Measurements from ENCODE around the gene PISD. TPM values are rescaled to one million over a fixed set of nuclear protein-coding genes. Genes with fewer than 3 reads are reported as not detected.

Gene PISD
- total RNA-seq, 1 experiment from 2014 or later = 45.9 TPM

DNA sequence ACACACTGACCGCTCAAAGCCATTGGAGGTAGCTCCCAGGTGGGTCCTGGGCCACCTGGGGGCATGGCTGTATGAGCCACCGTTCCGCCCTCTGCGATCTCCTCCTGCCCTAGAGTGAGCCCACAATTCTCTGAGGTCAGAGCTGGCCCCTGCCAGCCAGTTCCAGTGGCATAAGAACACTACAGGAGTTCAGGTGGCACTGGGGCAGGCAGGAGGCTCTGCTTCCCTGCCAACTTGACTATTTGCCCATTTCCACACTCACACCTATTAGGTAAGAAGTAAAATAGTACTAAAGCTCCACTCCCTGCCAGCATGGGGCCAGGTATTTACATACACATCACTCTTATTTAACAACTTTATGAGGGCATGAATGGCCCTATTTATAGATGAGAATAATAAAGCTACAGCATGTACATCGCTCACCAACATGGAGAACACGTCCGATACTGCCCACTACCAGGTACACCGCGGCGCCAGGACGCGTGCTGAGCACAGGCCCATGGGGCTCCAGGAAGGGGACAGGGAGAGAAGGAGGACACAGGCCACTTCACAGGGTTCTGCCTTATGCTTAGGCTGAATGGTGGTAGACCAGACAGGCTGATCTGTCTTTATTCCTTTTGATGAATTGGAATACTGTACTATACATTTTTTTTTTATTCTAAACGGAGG is 26.2 kb downstream of the PISD start:
- intact Hi-C loops (cut with micrococcal nuclease; ENCODE audit: unreplicated experiment) = no loop called here
- no peak for DNase-seq
- no peak overlapping the region for H3K27ac Mint-ChIP-seq (ENCODE audit: unreplicated experiment)
- H3K27me3 Mint-ChIP-seq (ENCODE audit: unreplicated experiment) = no peaks in the 10 kb centered on the region
- peaks cover 37% of the 10 kb centered on the region for H3K4me1 Mint-ChIP-seq (ENCODE audit: low read depth, unreplicated experiment)
- CTCF ChIA-PET = no interaction called here
- H3K9me3 Mint-ChIP-seq (ENCODE audit: low read depth, unreplicated experiment) = no peaks in the 10 kb centered on the region
- no peak overlapping the region for H3K4me3 Mint-ChIP-seq (ENCODE audit: low read depth, unreplicated experiment)
- no TSS peak for BruUV-seq (replicated peaks)
- TF ChIP-seq, protein P1, sequence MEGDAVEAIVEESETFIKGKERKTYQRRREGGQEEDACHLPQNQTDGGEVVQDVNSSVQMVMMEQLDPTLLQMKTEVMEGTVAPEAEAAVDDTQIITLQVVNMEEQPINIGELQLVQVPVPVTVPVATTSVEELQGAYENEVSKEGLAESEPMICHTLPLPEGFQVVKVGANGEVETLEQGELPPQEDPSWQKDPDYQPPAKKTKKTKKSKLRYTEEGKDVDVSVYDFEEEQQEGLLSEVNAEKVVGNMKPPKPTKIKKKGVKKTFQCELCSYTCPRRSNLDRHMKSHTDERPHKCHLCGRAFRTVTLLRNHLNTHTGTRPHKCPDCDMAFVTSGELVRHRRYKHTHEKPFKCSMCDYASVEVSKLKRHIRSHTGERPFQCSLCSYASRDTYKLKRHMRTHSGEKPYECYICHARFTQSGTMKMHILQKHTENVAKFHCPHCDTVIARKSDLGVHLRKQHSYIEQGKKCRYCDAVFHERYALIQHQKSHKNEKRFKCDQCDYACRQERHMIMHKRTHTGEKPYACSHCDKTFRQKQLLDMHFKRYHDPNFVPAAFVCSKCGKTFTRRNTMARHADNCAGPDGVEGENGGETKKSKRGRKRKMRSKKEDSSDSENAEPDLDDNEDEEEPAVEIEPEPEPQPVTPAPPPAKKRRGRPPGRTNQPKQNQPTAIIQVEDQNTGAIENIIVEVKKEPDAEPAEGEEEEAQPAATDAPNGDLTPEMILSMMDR (IDR thresholded peaks at IDR 0.05; ENCODE audit: unreplicated experiment) = no peak
- H3K36me3 Mint-ChIP-seq (ENCODE audit: insufficient read depth, unreplicated experiment) = peaks cover 35% of the 10 kb centered on the region

DNA sequence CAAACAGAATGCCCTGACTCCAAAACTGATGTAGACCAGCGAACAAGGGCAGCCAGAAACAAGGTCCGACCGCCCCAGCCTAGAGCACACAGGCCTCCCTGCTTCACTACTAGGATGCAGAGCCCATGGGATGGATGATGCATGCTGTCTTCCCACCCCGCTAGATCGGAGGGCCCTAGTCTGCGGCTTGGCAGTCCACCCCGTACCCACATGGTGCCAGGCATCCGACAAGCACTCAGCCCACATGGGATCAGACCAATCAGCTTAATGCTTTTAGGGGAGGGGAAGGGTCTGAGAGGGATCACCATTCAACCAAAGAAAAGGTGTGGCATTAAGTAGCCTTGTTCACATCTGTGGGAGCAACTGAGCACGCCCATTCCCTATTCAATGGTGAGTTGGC is 30.6 kb downstream of the PISD start:
- H3K4me3 Mint-ChIP-seq (ENCODE audit: low read depth, unreplicated experiment) = peak overlapping the region; percentile 98
- TF ChIP-seq, protein P1 (IDR thresholded peaks at IDR 0.05; ENCODE audit: unreplicated experiment) = no peak
- intact Hi-C loops (cut with micrococcal nuclease; ENCODE audit: unreplicated experiment) = no loop called here
- H3K4me1 Mint-ChIP-seq (ENCODE audit: low read depth, unreplicated experiment) = peaks cover 49% of the 10 kb centered on the region
- no TSS peak for BruUV-seq (replicated peaks)
- H3K36me3 Mint-ChIP-seq (ENCODE audit: insufficient read depth, unreplicated experiment) = peaks cover 33% of the 10 kb centered on the region
- H3K9me3 Mint-ChIP-seq (ENCODE audit: low read depth, unreplicated experiment) = no peaks in the 10 kb centered on the region
- no peaks in the 10 kb centered on the region for H3K27me3 Mint-ChIP-seq (ENCODE audit: unreplicated experiment)
- H3K27ac Mint-ChIP-seq (ENCODE audit: unreplicated experiment) = no peak overlapping the region
- no peak for DNase-seq
- CTCF ChIA-PET = interaction anchor here (0.7 to 2.3 kb wide), 5 partner anchors 15 to 339 kb away, joined by 4 to 14 read pairs (median 5); partner anchors contain the start of gene PISD

DNA sequence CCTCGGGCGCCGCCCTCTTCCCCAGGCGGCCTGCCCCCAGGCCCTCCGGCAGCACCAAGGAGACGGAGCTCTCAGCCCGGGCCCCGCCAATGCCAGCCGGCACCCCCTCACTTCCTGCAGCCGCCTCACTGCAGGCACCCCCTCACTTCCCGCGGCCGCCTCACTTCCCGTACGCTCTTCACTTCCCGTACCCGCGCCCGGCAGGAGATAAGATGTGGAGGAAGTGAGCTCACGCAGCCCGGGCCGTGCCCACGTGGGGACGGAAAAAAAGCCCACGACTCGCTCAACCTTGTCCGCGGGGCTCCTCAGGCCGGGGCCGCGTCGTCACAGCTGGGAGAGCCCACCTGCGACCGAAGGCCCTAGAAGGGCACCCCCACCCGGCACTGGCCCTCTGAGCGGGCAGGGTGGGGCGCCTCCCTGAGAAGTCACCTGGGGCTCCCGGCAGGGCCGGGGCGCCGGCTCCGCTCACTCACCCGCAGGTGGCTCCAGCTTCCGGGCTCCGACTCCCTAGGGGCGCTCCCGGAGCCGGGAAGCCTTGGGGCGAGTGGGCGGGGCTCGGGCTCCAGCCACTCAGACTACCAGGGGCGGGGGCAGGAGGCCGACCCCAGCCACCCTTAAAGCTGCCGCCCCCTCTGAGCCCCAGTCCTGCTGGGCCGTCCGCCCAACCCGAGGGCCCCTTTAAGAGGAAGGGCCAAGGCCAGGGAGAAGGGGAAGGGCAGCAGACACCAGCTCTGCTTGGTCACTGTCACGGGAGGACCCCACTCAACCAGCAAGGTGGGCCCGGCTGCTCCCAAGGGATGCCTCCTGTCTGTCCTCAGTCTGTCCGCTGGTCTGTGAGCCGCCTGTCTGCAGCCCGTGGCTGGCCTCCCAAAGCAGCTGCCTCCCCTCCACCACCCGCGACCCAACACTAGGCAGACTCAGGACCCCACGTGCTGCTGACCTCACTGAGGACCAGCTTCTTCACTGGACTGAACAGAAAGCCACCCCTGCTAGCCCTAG is 31.4 kb downstream of the PISD start:
- Mint-ChIP-seq H3K27ac (ENCODE audit: unreplicated experiment) (peak overlapping the region; percentile 82), H3K27me3 (ENCODE audit: unreplicated experiment) (no peaks in the 10 kb centered on the region), H3K9me3 (ENCODE audit: low read depth, unreplicated experiment) (no peaks in the 10 kb centered on the region), H3K36me3 (ENCODE audit: insufficient read depth, unreplicated experiment) (peaks cover 40% of the 10 kb centered on the region), H3K4me1 (ENCODE audit: low read depth, unreplicated experiment) (peaks cover 43% of the 10 kb centered on the region), H3K4me3 (ENCODE audit: low read depth, unreplicated experiment) (peak overlapping the region; percentile 98)
- CTCF ChIA-PET = interaction anchor here (0.7 to 2.3 kb wide), 6 partner anchors 16 to 339 kb away, joined by 3 to 14 read pairs (median 5); partner anchors contain the start of gene PISD
- intact Hi-C loops (cut with micrococcal nuclease; ENCODE audit: unreplicated experiment) = no loop called here
- no TSS peak for BruUV-seq (replicated peaks)
- TF ChIP-seq, protein P1 (IDR thresholded peaks at IDR 0.05; ENCODE audit: unreplicated experiment) = no peak
- peak; percentile 95 for DNase-seq

- intact Hi-C loops (cut with micrococcal nuclease; ENCODE audit: unreplicated experiment) = no loop called here
- Mint-ChIP-seq H3K9me3 (ENCODE audit: low read depth, unreplicated experiment) (no peaks in the 10 kb centered on the region), H3K4me1 (ENCODE audit: low read depth, unreplicated experiment) (peaks cover 38% of the 10 kb centered on the region), H3K4me3 (ENCODE audit: low read depth, unreplicated experiment) (peak overlapping the region; percentile 98), H3K27me3 (ENCODE audit: unreplicated experiment) (no peaks in the 10 kb centered on the region), H3K27ac (ENCODE audit: unreplicated experiment) (peak overlapping the region; percentile 82), H3K36me3 (ENCODE audit: insufficient read depth, unreplicated experiment) (peaks cover 46% of the 10 kb centered on the region)
- DNase-seq = no peak
- TF ChIP-seq, protein P1 (IDR thresholded peaks at IDR 0.05; ENCODE audit: unreplicated experiment) = no peak
- BruUV-seq (replicated peaks) = no TSS peak
- CTCF ChIA-PET = interaction anchor here (1.8 to 2.3 kb wide), 3 partner anchors 32 to 340 kb away, joined by 4 to 14 read pairs (median 12); partner anchors contain the start of gene PISD
Measured at GRCh38 chr22:31629741-31630184, 32.3 kb downstream of the PISD start.
